Trophoblast cell (in vitro differentiated cells and primary cell): ENCODE data around the gene TJP2. TPM values are rescaled to one million over a fixed set of nuclear protein-coding genes. Genes with fewer than 3 reads are reported as not detected.

Source experiments
- DNase-seq, 2 donors: peaks; one replicate each; pipeline ENCODE4 v3.0.0-alpha.2; 2016
- H2AFZ ChIP-seq: 2 replicates; pipeline ENCODE4 v1.6.1; 2013; ENCODE audit warnings: low read length, moderate library complexity, mild to moderate bottlenecking; ENCODE audit not compliant: insufficient read depth, poor library complexity
- H2AK5ac ChIP-seq: 2 replicates; pipeline ENCODE4 v1.6.1; 2013; ENCODE audit warnings: mild to moderate bottlenecking, low read length
- H2BK120ac ChIP-seq: 2 replicates; pipeline ENCODE4 v1.6.1; 2013; ENCODE audit warnings: low read length, mild to moderate bottlenecking, moderate library complexity; ENCODE audit not compliant: insufficient read depth, poor library complexity
- H2BK12ac ChIP-seq: 2 replicates; pipeline ENCODE4 v1.6.1; 2013; ENCODE audit warnings: mild to moderate bottlenecking, low read length, moderate library complexity
- H2BK5ac ChIP-seq: 2 replicates; pipeline ENCODE4 v1.6.1; 2013; ENCODE audit warnings: low read length, low read depth, moderate library complexity, mild to moderate bottlenecking; ENCODE audit not compliant: poor library complexity
- H3K14ac ChIP-seq: 2 replicates; pipeline ENCODE4 v1.6.1; 2013; ENCODE audit warnings: mild to moderate bottlenecking, low read length
- H3K18ac ChIP-seq: 2 replicates; pipeline ENCODE4 v1.6.1; 2013; ENCODE audit warnings: mild to moderate bottlenecking, low read length
- H3K23ac ChIP-seq: 2 replicates; pipeline ENCODE4 v1.6.1; 2013; ENCODE audit warnings: low read length
- H3K27ac ChIP-seq: 2 replicates; pipeline ENCODE4 v1.5.1; 2013; ENCODE audit warnings: low read depth, mild to moderate bottlenecking, inconsistent platforms, low read length, moderate library complexity
- H3K27me3 ChIP-seq: 2 replicates; pipeline ENCODE4 v1.6.1; 2013; ENCODE audit warnings: inconsistent platforms, mild to moderate bottlenecking, low read length, moderate library complexity; ENCODE audit not compliant: insufficient read depth
- H3K36me3 ChIP-seq, 2 experiments: 1 replicate in 1 of 2; 2 replicates in 1 of 2; pipeline ENCODE4 v1.6.1; 2013; ENCODE audit warnings: low read length in 2 of 2, mild to moderate bottlenecking in 2 of 2, moderate library complexity in 1 of 2; ENCODE audit not compliant: insufficient read depth in 2 of 2, control insufficient read depth in 1 of 2
- H3K4ac ChIP-seq: 2 replicates; pipeline ENCODE4 v1.6.1; 2013; ENCODE audit warnings: low read depth, mild to moderate bottlenecking, low read length, moderate library complexity
- H3K4me1 ChIP-seq, 2 experiments: 1 replicate in 1 of 2; 2 replicates in 1 of 2; pipeline ENCODE4 v1.6.1; 2013; ENCODE audit warnings: low read length in 2 of 2, mild to moderate bottlenecking in 2 of 2, moderate library complexity in 1 of 2; ENCODE audit not compliant: insufficient read depth in 2 of 2, control insufficient read depth in 1 of 2
- H3K4me2 ChIP-seq: 2 replicates; pipeline ENCODE4 v1.6.1; 2013; ENCODE audit warnings: inconsistent platforms, mild to moderate bottlenecking, low read length, moderate library complexity
- H3K4me3 ChIP-seq: 2 replicates; pipeline ENCODE4 v1.5.1; 2013; ENCODE audit warnings: mild to moderate bottlenecking, low read depth, low read length, inconsistent platforms
- H3K79me1 ChIP-seq: one replicate; pipeline ENCODE4 v1.6.1; 2013; ENCODE audit warnings: low read length
- H3K79me2 ChIP-seq: 2 replicates; pipeline ENCODE4 v1.6.1; 2013; ENCODE audit warnings: low read length, mild to moderate bottlenecking; ENCODE audit not compliant: control insufficient read depth, insufficient read depth, poor library complexity
- H3K9ac ChIP-seq: 2 replicates; pipeline ENCODE4 v1.6.1; 2013; ENCODE audit warnings: mild to moderate bottlenecking, low read length
- H3K9me3 ChIP-seq: 2 replicates; pipeline ENCODE4 v1.6.1; 2013; ENCODE audit warnings: low read depth, mild to moderate bottlenecking, control low read depth, inconsistent platforms, low read length; ENCODE audit not compliant: insufficient read depth
- H4K12ac ChIP-seq: 2 replicates; pipeline ENCODE4 v1.6.1; 2013; ENCODE audit warnings: low read depth, mild to moderate bottlenecking, low read length, moderate library complexity
- H4K8ac ChIP-seq: 2 replicates; pipeline ENCODE4 v1.6.1; 2013; ENCODE audit warnings: low read depth, mild to moderate bottlenecking, low read length, moderate library complexity
- H4K91ac ChIP-seq: one replicate; pipeline ENCODE4 v1.6.1; 2013; ENCODE audit warnings: low read depth, mild to moderate bottlenecking, low read length, moderate library complexity
- WGBS: extraction: QIAGEN DNeasy Blood & Tissue Kit; methylation state at CpG from one replicate; pipeline ENCODE4 v1.1.7; 2013; ENCODE audit warnings: missing lambda C conversion rate; ENCODE audit not compliant: insufficient read length, insufficient coverage; ENCODE audit errors: extremely low coverage; 5-methylcytosine and 5-hydroxymethylcytosine counted together
- polyA plus RNA-seq: library from polyadenylated mRNA; stranded (reverse); fragments of 200-250 nt; gene quantifications from 2 replicates; pipeline ENCODE4 v1.2.3, GENCODE V29; 2013

TJP2 gene
- polyA plus RNA-seq: 96.7 and 103 TPM in 2 replicates

- Histone ChIP-seq H3K9me3 (no peaks in the 10 kb centered on the region), H3K27me3 (no peaks in the 10 kb centered on the region), H3K4me1 (peaks cover 4 to 23% of the 10 kb centered on the region in 2 experiments), H3K4me3 (peak within 1 kb of the TSS; percentile 89), H2AK5ac (peak within 1 kb of the TSS; percentile 97), H3K14ac (peak within 1 kb of the TSS; percentile 100), H2BK120ac (peak within 1 kb of the TSS; percentile 76), H2AFZ (peak within 1 kb of the TSS; percentile 81), H3K4ac (peak within 1 kb of the TSS; percentile 100), H3K27ac (peak within 1 kb of the TSS; percentile 91), H3K79me1 (peaks cover 26% of the 10 kb centered on the region), H3K18ac (peak within 1 kb of the TSS; percentile 99), H2BK5ac (peak within 1 kb of the TSS; percentile 99), H4K8ac (peak within 1 kb of the TSS; percentile 91), H2BK12ac (peak within 1 kb of the TSS; percentile 96), H3K23ac (no peak within 1 kb of the TSS), H4K12ac (peak within 1 kb of the TSS; percentile 81), H4K91ac (peak within 1 kb of the TSS; percentile 98), H3K36me3 (no peaks in the 10 kb centered on the region), H3K79me2 (peaks cover 28% of the 10 kb centered on the region), H3K9ac (peak within 1 kb of the TSS; percentile 91), H3K4me2 (peak within 1 kb of the TSS; percentile 60)
- peak; percentile 46 to 67 for DNase-seq
- no CpG with 5 or more reads among the region's 93 CpGs for WGBS
Measured at GRCh38 chr9:69173891-69174615, at the start of gene TJP2. TSS of gene TJP2 (plus strand) at chr9:69174277. CDS start at chr9:69174373, 96 bp downstream.

GRCh38 chr9:69130456-69131441 is 43.3 kb upstream of the TJP2 start:
- peaks cover 3% of the 10 kb centered on the region for H3K79me1 ChIP-seq
- no peaks in the 10 kb centered on the region for H3K9me3 ChIP-seq
- H2BK5ac ChIP-seq: no peak overlapping the region
- H3K23ac ChIP-seq: no peak overlapping the region
- H4K12ac ChIP-seq: no peak overlapping the region
- H3K27me3 ChIP-seq: no peaks in the 10 kb centered on the region
- peaks cover 27% of the 10 kb centered on the region in 2 experiments for H3K4me1 ChIP-seq
- H4K91ac ChIP-seq: no peak overlapping the region
- no peak overlapping the region for H4K8ac ChIP-seq
- H3K36me3 ChIP-seq: peaks cover 0 to 3% of the 10 kb centered on the region in 2 experiments
- H3K4ac ChIP-seq: peak overlapping the region; percentile 66
- DNase-seq: peak in 1 of 2 donors; percentile 2
- no peak overlapping the region for H3K4me2 ChIP-seq
- H3K27ac ChIP-seq: peak overlapping the region; percentile 21
- no CpG with 5 or more reads among the region's 16 CpGs for whole genome bisulfite sequencing
- H3K18ac ChIP-seq: peak overlapping the region; percentile 60
- H3K9ac ChIP-seq: no peak overlapping the region
- H2AFZ ChIP-seq: no peak overlapping the region
- no peak overlapping the region for H3K14ac ChIP-seq
- H2BK12ac ChIP-seq: no peak overlapping the region
- no peak overlapping the region for H3K4me3 ChIP-seq
- no peak overlapping the region for H2AK5ac ChIP-seq
- no peak overlapping the region for H2BK120ac ChIP-seq
- H3K79me2 ChIP-seq: peaks cover 19% of the 10 kb centered on the region

GRCh38 chr9:69131682-69132081 is 42.4 kb upstream of the TJP2 start:
- no CpG with 5 or more reads among the region's 1 CpG for WGBS
- H3K36me3 ChIP-seq: peaks cover 0 to 3% of the 10 kb centered on the region in 2 experiments
- H2BK120ac ChIP-seq: no peak overlapping the region
- no peak overlapping the region for H4K8ac ChIP-seq
- no peak overlapping the region for H2BK5ac ChIP-seq
- H3K18ac ChIP-seq: no peak overlapping the region
- H3K9ac ChIP-seq: no peak overlapping the region
- no peak overlapping the region for H3K4me2 ChIP-seq
- H2BK12ac ChIP-seq: no peak overlapping the region
- no peak overlapping the region for H4K91ac ChIP-seq
- H3K4me1 ChIP-seq: peaks cover 27 to 28% of the 10 kb centered on the region in 2 experiments
- no peaks in the 10 kb centered on the region for H3K9me3 ChIP-seq
- H3K4ac ChIP-seq: peak overlapping the region; percentile 1
- H3K4me3 ChIP-seq: no peak overlapping the region
- H3K27ac ChIP-seq: no peak overlapping the region
- no peak overlapping the region for H2AFZ ChIP-seq
- no peak overlapping the region for H4K12ac ChIP-seq
- no peaks in the 10 kb centered on the region for H3K27me3 ChIP-seq
- H3K14ac ChIP-seq: no peak overlapping the region
- peaks cover 3% of the 10 kb centered on the region for H3K79me1 ChIP-seq
- H3K23ac ChIP-seq: no peak overlapping the region
- peaks cover 19% of the 10 kb centered on the region for H3K79me2 ChIP-seq
- H2AK5ac ChIP-seq: no peak overlapping the region
- peak; percentile 44 to 55 for DNase-seq

GRCh38 chr9:69132361-69132760 is 41.7 kb upstream of the TJP2 start:
- Histone ChIP-seq H3K18ac (no peak overlapping the region), H3K4me1 (peaks cover 27 to 31% of the 10 kb centered on the region in 2 experiments), H3K4ac (peak overlapping the region; percentile 35)

More at GRCh38 chr9:69132361-69132760, 41.7 kb upstream of the TJP2 start:
- Histone ChIP-seq H3K4me2 (no peak overlapping the region), H3K14ac (no peak overlapping the region), H2BK5ac (no peak overlapping the region), H2BK12ac (no peak overlapping the region), H2AK5ac (no peak overlapping the region), H4K91ac (no peak overlapping the region), H4K8ac (no peak overlapping the region), H2AFZ (no peak overlapping the region), H3K36me3 (peaks cover 0 to 3% of the 10 kb centered on the region in 2 experiments), H3K23ac (no peak overlapping the region), H3K27ac (no peak overlapping the region), H3K27me3 (no peaks in the 10 kb centered on the region), H3K9me3 (no peaks in the 10 kb centered on the region), H3K9ac (no peak overlapping the region), H4K12ac (no peak overlapping the region), H3K4me3 (no peak overlapping the region), H3K79me1 (peaks cover 3% of the 10 kb centered on the region), H3K79me2 (peaks cover 20% of the 10 kb centered on the region), H2BK120ac (no peak overlapping the region)
- no peak for DNase-seq
- WGBS: no CpG with 5 or more reads among the region's 4 CpGs
